Mononuclear cell (primary cell): ENCODE results near the gene SEMA3G. TPM values are rescaled to one million over a fixed set of nuclear protein-coding genes. Genes with fewer than 3 reads are reported as not detected.

ENCODE experiments used
- H3K27me3 ChIP-seq: 2 replicates; pipeline ENCODE4 v1.6.0; 2011; ENCODE audit warnings: low read length, control low read depth; ENCODE audit not compliant: insufficient read depth
- H3K4me1 ChIP-seq: 2 replicates; pipeline ENCODE4 v1.5.1; 2011; ENCODE audit warnings: mild to moderate bottlenecking, low read length, control low read depth; ENCODE audit not compliant: insufficient read depth
- H3K4me3 ChIP-seq: 2 replicates; pipeline ENCODE4 v1.5.1; 2011; ENCODE audit warnings: mild to moderate bottlenecking, low read length, moderate library complexity
- H3K9me3 ChIP-seq: 2 replicates; pipeline ENCODE4 v1.5.1; 2011; ENCODE audit warnings: low read depth, mild to moderate bottlenecking, control low read depth, low read length
- total RNA-seq: library from RNA; depleted of rRNA; stranded (reverse); fragments of >200 nt; gene quantifications from one replicate; pipeline ENCODE4 v1.2.3, GENCODE V29; 2012

SEMA3G gene
- total RNA-seq, 1 donor: 0.31 TPM

DNA sequence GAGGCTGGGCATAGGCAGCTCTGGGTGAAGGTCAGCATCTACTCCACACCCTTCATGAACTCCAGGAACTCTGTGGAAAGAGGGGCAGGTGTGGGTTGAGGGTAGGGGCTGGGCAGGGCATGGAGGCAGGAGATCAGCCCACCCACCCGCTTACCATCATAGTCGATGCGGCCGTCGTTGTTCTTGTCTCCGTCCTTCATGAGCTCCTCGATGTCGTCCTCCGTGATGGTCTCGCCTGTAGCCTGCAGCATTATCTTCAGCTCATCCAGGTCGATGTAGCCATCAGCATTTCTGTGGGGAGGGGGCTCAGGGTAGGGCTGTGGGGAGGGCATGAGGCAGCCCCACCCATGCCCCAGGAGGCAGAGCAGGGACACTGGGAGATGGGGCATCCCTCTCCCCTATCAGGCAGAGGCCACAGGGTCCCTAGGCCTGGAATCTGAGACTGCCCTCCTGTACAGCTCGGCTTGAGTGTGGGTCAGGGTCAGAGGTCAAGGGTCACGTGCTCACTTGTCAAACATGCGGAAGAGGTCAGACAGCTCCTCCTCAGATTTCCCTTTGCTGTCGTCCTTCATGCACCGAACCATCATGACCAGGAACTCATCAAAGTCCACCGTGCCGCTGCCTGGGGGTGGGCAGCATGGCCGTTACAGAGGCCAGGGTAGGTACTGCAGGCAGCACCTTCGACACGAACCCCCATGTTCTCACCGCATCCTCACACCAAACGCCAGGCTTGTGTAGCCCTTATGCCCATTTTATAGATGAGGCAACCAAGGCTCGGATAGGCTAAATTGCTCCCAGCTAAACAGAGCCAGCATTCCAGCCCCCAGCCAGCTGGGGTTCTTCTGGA is 6.6 kb upstream of the SEMA3G start:
- Histone ChIP-seq H3K4me1 (peaks cover 18% of the 10 kb centered on the region), H3K9me3 (no peaks in the 10 kb centered on the region), H3K27me3 (no peaks in the 10 kb centered on the region), H3K4me3 (no peak overlapping the region)

DNA sequence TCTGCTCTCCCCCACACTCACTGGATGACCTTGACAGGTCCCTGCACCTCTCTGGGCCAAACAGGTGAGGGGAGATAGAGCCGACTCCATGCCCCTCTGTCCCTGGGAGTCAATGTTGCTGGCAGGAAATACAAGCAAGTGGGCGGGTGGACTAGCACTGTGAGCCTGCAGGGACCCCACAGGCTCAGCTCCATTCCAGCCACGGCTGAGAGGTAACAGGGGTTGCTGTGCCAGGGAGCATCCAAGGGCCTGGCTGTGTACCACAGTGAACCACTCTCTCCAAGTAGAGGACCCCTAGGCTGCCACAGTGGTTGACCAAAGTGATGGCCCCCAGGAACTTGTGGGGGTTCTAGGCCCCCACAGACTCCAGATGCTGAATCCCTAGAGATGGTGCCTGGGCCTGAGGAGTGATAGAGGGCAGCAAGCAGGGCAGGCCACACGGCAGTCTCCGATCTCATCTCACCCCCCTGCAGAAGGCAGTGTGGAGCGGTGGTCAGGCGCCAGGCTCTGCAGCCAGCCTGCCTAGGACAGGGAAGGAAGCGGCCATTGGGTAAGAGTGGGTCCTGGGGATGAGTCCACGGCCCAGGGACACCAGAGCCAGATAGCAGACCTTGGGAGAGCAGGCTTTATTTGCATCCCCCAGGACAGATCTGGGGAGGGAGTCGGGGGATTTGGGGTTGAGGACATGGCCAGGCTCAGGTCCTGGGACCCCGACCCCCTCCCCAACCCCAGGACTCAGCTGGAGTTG is 5.8 kb upstream of the SEMA3G start:
- H3K4me1 ChIP-seq: peaks cover 12% of the 10 kb centered on the region
- no peaks in the 10 kb centered on the region for H3K9me3 ChIP-seq
- no peak overlapping the region for H3K4me3 ChIP-seq
- no peaks in the 10 kb centered on the region for H3K27me3 ChIP-seq

DNA sequence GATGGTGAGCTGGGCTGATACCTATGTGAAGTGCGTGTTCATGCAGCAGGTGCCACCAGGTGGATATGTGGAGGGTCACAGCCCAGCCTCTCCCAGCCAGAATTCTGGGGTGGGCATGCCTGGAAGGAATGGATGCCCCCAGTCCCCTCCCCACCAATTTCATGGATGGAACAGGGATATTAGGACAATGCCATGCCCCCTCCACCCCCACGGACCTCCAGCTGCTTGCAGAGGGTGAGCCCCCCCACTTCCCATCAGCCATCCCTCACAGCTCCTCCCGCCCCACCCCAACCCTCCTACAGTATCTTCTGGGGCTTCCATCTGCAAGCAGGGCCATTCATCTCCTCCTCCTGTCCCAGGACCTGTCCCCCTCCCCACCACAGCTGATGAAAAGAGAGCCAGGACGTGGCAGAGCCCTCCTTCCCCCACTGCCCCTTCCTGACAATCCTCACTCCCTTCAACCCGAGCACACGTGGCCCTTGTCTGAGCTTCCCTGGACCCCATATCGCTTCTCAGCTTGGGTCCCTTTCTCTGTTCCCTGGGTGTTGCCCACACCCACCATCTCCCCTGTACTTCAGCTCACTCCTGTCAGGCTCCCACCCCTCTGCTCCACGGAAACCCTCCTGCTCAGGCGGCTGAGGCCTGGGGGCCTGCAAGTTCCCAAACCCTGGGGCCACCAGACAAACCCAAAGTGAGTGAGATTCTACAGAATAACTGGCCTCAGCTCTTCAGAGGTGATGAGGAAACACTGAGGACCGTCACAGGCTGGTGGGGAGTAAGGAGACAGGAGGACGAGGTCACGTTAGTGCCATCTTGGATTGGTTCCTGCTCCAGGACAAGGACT is 2.8 kb upstream of the SEMA3G start:
- H3K9me3 ChIP-seq: no peaks in the 10 kb centered on the region
- no peaks in the 10 kb centered on the region for H3K27me3 ChIP-seq
- H3K4me3 ChIP-seq: no peak overlapping the region
- peaks cover 4% of the 10 kb centered on the region for H3K4me1 ChIP-seq

DNA sequence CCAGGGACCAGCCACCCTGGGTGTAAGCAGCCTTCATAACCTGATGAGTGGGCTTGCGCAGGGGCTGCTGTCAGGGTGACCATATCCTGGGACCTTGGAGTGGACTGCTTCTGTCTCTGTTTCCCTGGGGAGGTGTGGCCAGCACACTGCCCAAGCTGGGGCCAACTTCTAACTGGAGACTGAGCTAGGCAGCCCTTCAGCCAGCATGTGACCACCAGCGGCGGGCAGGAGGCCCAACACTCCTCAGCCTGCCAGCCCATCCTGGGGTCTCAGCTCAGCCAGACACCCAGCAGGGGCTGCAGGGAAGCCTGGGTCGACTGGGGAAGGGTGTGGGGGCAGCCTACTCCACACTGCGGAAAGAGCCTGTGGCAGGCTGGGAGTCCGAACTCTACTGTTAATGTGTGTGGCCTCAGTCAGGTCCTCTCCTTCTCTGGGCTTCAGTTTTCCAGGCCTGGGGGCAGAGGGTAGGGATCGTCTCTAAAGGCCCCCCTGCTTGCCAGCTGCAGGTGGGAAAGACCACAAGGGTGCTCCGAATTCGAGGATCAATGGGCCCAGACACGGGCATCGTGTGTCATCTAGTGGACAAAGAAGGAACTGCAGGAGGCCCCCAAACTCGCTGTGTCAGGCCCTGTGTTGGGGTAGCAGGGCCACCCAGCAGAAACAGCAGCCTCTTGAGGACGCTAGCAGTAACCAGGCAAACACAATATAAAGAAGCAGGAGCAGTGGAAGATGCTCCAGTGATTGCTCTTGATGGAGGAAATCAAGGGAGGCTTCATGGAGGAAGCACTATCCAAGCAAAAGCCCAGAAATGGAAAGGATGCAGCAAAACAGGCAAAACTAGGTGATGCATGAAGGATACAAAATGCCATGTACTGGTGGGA is 2.0 kb upstream of the SEMA3G start:
- H3K4me1 ChIP-seq: peaks cover 4% of the 10 kb centered on the region
- H3K9me3 ChIP-seq: no peaks in the 10 kb centered on the region
- no peaks in the 10 kb centered on the region for H3K27me3 ChIP-seq
- H3K4me3 ChIP-seq: no peak overlapping the region

DNA sequence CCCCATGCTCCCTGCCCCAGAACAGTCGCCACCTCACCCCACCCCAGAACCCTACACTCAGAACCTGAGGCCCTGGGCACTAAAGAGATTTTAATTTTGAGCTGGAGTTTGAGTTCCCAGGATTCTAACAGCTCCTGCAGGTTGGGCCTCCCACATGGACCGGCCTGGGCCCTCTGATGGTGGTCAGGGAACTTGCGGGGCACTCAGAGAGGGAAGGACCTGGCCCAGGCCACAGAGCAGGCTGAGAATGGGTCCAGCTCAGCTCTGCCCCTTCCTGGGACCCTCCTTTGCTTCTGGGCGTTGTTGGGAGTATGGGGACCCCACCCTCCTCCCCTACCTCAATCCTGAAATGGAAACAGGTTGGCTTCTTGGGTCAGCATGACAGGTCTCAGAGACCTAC is 1.1 kb upstream of the SEMA3G start:
- Histone ChIP-seq H3K4me3 (no peak overlapping the region), H3K4me1 (peaks cover 4% of the 10 kb centered on the region), H3K27me3 (no peaks in the 10 kb centered on the region), H3K9me3 (no peaks in the 10 kb centered on the region)

DNA sequence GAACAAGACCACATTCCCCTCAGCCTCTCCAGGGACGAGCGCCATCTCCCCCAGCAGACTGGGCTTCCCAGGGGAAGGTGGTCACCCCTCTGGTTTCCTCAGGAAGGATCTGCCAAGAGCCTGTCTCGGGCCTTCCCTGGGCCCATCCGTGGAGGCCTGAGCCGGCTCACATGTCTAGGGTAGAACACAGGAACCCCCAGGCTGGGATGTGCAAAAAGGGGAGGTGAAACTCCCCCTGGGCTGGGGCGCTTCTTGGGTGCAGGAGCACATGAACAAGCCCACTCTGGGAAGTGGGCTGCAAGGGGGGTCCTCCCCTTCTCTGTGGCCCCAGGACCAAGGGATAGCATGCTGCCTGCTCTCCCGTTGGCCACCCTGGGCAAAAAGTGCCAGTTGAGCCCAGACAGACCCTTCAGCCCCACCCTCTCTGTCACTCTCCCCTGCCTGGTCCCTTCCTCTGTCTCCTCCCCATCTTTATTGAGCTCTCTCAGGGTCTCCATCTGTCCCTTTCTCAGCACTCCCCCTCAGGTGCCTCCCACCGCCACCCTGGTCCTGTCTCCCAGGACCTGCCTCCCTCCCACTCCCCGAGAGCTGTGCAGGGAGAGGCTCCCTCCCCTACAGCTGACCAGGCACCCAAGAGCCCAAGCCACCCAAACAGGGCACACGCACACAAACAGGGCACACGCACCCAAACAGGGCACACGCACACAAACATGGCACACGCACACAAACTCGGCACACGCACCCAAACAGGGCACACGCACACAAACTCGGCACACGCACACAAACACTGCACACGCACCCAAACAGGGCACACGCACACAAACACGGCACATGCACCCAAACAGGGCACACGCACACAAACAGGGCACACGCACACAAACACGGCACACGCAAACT is 864 bp downstream of the SEMA3G start:
- H3K4me1 ChIP-seq: peaks cover 4% of the 10 kb centered on the region
- H3K27me3 ChIP-seq: no peaks in the 10 kb centered on the region
- H3K4me3 ChIP-seq: no peak overlapping the region
- H3K9me3 ChIP-seq: no peaks in the 10 kb centered on the region

DNA sequence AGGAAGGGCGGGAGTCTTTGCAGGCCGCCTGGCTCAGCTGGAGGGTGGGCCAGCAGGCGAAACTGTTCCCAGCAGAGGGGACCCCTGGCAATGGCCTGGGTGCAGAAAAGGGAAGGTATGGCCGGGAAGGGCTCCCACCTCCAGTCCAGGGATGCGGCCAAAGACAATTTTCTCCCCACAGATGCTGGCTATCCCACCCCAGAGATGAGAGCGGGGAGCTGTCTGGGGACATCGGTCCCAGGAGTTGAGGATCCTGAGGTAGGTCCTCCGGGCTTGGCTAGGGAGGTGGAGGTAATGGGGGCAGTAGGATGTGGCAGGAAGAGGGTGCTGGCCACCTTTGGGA is 1.7 kb downstream of the SEMA3G start:
- no peaks in the 10 kb centered on the region for H3K9me3 ChIP-seq
- peaks cover 4% of the 10 kb centered on the region for H3K4me1 ChIP-seq
- H3K4me3 ChIP-seq: no peak overlapping the region
- H3K27me3 ChIP-seq: no peaks in the 10 kb centered on the region

DNA sequence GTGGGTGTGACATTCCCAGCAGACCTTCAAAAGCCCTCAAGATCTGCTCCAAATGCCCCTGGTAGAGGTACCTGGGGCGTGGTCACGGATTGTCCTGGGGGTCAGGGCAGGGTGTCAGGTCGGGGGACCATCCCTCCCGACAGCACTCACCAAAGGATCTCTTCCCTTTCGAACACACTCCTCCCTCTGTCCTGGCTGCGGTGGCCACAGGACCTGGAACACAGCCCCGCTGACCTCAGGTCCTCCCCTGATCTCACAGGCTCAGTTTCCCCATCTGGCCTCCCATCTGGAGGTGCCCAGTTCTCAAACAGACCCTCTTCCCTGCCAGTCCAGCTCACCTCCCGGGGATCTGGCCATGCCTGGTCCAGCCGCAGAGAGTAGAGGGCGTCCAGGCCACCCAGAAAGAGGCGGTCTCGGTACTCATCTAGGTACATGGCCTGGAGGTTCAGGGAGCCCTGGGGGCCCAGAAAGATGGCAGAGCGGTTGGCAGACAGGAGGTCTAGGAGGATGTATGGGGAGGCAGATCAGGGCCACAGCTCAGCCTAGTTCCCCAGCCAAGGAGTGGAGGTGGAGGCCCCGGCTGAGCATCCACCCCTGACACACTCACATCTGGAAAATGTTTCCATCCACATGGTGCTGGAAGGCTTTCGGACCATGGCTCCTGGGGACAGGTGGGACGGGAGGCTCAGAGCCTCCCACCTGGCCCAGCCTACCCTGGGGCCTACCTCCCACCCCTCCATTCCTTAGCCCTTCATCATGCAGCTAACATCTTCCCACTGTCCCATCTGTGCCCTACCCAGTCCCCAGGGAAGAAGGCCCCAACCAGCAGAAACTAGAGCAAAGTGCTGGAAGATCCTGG is 2.3 kb downstream of the SEMA3G start:
- Histone ChIP-seq H3K9me3 (no peaks in the 10 kb centered on the region), H3K27me3 (no peaks in the 10 kb centered on the region), H3K4me1 (peaks cover 4% of the 10 kb centered on the region), H3K4me3 (no peak overlapping the region)

DNA sequence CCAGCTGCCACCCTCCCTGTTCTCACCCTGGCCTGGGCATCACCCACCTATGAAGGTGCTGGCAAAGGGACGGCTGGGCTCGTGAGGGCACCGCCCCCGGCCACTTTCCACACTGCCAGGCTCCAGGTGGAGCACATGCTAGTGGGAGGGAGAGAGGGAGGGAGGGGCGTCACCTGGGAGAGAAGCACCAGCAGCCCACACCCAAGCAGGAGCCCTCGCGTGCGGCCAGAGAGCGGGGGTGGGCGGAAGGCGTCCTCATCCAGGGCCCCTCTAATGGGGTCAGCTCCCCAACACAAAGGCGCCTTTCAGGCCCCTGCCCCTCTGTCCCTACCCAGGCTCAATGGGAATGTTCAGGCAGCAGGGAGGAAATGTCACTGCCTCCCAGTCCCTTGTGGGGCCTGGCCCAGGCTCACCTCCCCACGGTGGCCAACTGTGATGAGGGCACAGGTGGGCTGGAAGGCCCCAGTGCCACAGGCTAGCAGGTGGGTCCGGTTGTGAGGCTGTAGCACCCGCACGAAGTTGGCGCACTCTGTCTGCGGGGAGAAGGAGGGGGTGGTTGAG is 3.1 kb downstream of the SEMA3G start:
- Histone ChIP-seq H3K27me3 (no peaks in the 10 kb centered on the region), H3K4me3 (no peak overlapping the region), H3K9me3 (no peaks in the 10 kb centered on the region)

DNA sequence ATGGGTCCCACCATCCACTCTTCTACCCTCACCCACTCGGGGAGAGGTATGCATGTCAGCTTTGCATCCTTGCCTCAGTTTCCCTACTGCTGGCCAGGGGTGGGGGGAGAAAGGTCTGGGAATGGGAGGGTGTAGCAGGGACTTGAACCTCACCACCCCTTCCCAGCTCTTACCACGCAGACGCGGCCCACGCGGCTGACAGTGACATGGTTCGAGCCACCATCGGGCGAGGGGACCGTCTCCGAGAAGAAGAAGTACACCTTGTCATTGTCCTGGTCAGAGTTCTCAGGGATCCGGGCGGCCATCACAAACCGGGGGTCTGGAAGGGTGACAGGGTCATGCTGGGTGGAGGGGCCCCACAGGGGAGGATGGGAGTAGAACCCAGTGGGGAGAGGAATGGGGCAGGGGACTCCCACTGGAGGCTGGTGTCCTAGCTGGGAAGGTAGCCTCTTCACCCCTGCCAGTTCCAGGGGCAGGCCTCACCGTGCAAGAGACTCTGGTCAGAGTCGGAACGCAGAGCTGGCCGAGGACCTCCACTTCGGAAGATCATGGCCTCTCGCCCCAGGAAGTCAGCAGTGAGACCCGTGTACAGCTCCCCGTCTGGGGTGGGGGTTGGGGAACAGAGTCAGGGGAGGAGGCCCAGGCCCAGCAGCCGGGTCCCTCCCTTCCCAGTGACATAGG is 3.7 kb downstream of the SEMA3G start:
- Histone ChIP-seq H3K4me3 (no peak overlapping the region), H3K27me3 (no peaks in the 10 kb centered on the region), H3K4me1 (peaks cover 14% of the 10 kb centered on the region), H3K9me3 (no peaks in the 10 kb centered on the region)

More for the DNA sequence above, 3.1 kb downstream of the SEMA3G start:
- peaks cover 8% of the 10 kb centered on the region for H3K4me1 ChIP-seq

DNA sequence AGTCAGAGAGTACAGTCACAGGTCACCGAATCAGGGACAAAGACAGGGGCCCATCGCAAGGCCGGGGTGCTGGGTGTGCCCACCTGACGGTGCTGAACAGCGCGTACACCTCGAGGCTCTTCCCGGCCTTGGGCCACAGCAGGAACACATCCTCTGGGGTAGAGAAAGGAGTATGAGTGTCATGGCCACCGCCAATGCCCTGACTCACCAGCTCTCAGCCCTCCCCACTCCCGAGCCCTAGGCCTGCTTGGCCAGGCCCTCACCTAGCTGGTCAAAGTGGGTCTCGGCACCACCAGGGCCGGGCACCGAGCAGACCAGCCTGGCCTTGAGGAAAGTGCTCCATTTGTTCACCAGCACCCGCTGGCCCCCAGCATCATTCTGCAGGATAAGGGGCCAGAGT is 4.2 kb downstream of the SEMA3G start:
- Histone ChIP-seq H3K27me3 (no peaks in the 10 kb centered on the region), H3K9me3 (no peaks in the 10 kb centered on the region), H3K4me1 (peaks cover 15% of the 10 kb centered on the region), H3K4me3 (no peak overlapping the region)

DNA sequence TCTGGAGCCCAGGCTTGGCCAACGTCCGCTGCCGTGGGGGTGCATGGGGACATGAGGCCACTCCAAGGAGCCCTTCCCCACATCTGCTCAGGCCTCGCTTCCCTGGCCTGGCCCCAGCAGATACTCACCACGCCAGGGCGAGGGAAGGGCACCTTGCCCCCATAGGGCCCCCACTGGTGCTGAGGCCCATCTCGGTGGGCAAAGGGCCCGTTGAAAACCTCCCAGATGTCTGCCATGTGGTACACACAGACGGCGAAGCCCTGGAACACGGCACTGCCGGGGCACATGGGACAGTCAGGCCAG is 4.7 kb downstream of the SEMA3G start:
- Histone ChIP-seq H3K9me3 (no peaks in the 10 kb centered on the region), H3K4me3 (no peak overlapping the region)

More for the DNA sequence above, 4.7 kb downstream of the SEMA3G start:
- peaks cover 14% of the 10 kb centered on the region for H3K4me1 ChIP-seq
- no peaks in the 10 kb centered on the region for H3K27me3 ChIP-seq
